Measurements from ENCODE around the gene ARHGAP26. TPM values are rescaled to one million over a fixed set of nuclear protein-coding genes. Genes with fewer than 3 reads are reported as not detected.
A peak's percentile ranks its signal among the peaks of the same experiment; 100 is the strongest.

The ARHGAP26 gene
- total RNA-seq, 2 experiments from 2014 or later = 10.2 to 11.0 TPM

DNA sequence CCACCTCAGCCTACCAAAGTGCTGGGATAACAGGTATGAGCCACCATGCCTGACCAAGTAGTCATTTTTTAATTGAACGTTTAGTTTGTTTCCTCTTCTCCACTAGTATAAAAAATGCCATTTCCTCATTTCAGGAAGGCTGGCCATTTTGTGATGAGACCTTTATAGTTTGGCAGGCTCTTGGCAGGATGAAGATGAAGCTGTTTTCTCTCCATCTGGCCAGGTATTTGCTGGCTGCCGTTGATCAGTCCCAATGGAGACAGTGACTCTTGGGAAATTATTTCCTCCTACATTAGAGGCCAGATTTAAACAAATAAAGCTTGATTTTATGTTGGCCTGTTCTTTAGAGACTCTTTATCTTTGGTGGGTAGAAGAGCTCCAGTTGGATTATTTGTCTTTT, 199.0 kb downstream of the ARHGAP26 start:
- Mint-ChIP-seq H3K4me1 (peaks cover 28% of the 10 kb centered on the region), H3K27ac (no peak overlapping the region), H3K9me3 (peaks cover 4% of the 10 kb centered on the region), H3K36me3 (peaks cover 16% of the 10 kb centered on the region), H3K27me3 (no peaks in the 10 kb centered on the region), H3K4me3 (no peak overlapping the region)
- DNase-seq = no peak

DNA sequence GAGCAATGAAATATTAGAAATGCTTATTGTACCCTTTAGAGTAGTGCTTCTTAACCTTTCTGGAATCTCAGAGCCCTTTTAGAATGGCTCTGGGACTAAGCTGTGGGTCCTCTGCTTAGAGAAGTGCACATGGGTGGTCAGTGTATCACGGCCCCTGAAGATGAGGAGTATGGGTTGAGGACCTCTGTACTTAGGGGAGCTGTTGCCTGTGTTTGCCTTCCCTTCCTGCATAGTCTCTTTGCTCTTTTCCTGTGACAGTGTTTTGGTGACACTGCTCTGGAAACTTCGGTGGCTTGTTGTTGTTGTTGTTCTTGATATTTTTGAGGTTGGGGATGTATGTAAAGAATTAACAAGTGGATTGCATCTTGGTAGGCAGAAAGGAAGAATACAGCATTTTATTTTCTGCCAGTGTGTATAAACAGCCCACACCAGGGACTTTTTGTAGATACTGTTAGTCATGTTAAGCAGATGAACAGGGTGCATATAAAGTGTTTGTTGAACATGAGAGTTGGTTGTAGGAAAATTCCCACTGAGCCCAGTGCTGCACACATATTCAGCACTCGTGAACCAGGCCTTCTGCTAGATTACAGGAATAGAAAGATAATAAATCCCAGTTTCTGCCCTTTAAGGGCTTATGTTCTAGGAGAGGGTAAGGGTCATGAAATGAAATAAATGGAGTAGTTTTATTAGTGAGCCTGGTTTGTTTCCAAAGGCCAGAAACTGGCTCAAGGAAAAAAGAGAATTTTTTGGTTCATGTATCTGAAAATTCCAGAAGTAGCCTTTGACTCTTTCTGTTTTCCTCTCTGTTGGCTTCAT, 199.7 kb downstream of the ARHGAP26 start:
- Mint-ChIP-seq H3K4me3 (no peak overlapping the region), H3K27me3 (no peaks in the 10 kb centered on the region), H3K4me1 (peaks cover 31% of the 10 kb centered on the region), H3K27ac (peak overlapping the region; percentile 17), H3K36me3 (peaks cover 20% of the 10 kb centered on the region), H3K9me3 (peaks cover 5% of the 10 kb centered on the region)
- no peak for DNase-seq

DNA sequence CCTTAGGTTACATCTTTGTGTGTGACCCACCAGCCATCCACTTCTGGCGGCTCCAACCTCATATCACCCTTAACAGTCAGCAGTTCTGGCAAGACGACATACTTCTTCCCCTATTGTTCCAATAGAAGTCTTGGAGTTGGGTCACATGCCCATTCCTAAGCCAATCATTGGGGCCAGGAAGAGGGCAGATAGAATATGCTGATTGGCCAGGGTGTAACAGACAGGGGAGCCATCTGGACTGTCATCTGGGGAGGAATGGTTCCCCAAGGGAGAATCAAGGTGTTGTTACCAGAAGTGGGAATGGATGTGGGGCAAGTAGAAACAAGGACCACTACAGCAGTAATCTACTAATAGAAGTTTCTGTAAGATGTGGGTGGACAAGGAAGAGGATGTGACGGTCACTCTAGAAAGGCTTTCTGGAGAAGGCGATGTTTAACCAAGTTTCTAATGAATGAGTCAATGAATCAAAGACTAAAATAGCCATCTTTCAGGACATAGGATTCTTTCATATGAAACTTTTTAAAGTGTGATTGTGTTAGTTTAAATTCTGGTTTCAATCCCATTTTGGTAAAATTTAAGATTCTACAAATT, 200.4 kb downstream of the ARHGAP26 start:
- DNase-seq = no peak
- Mint-ChIP-seq H3K27me3 (no peaks in the 10 kb centered on the region), H3K27ac (no peak overlapping the region), H3K4me1 (peaks cover 35% of the 10 kb centered on the region), H3K36me3 (peaks cover 20% of the 10 kb centered on the region), H3K9me3 (peaks cover 6% of the 10 kb centered on the region), H3K4me3 (no peak overlapping the region)

DNA sequence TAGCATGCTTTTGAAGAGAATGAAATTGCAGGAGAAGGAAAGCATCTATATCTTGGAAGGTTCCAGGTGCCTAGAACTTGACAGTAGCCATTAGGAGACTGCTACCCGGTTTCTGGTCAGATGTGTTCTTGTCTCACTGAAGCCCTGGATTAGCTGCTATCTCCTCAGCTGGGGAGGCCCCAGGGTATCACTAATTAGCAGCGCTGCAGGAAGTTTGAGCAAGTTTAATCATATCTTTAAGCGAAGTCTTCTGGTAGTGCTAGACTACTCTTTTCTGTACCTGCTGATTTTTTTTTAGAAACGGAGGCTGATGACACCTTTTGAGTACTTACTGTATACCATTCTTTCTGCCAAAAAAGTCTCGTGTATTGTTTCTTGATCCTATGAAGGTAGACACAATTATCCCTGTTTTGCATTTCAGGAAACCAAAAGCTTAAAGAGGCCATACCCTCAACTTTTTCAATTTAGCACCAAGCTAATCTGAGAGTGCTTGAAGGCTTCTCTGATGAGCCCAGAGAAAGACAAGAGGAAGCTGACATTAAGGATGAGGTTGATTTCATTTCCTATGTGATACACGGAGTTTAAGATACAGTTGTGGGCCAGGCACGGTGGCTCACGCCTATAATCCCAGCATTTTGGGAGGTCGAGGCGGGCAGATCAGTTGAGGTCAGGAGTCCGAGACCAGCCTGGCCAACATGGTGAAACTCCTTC, 201.3 kb downstream of the ARHGAP26 start:
- no peak for DNase-seq
- Mint-ChIP-seq H3K27ac (no peak overlapping the region), H3K4me3 (no peak overlapping the region), H3K36me3 (peaks cover 20% of the 10 kb centered on the region), H3K4me1 (peaks cover 36% of the 10 kb centered on the region), H3K27me3 (no peaks in the 10 kb centered on the region), H3K9me3 (peaks cover 6% of the 10 kb centered on the region)

DNA sequence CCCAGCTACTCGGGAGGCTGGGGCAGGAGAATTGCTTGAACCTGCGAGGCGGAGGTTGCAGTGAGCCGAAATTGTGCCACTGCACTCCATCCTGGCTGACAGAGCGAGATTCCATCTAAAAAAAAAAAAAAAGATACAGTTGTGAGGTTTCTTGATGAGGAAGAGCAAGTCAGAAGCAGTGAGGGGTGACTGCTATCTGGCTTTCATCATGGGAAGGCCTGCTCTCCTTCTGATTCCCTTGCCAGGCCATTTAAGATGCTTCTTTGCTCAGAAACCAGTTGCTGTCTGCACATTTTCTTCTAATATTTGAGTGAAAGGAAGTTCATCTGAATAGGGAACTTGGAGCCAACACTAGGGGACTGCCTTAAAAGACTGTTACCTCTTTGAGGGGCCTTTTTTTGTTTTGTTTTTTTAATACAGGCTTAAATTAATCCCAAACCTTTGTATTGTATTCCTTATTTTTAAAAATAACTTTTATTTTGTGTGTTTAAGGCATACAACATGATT, 201.9 kb downstream of the ARHGAP26 start:
- Mint-ChIP-seq H3K27ac (no peak overlapping the region), H3K4me1 (peaks cover 43% of the 10 kb centered on the region), H3K27me3 (no peaks in the 10 kb centered on the region), H3K4me3 (no peak overlapping the region), H3K9me3 (peaks cover 6% of the 10 kb centered on the region), H3K36me3 (peaks cover 20% of the 10 kb centered on the region)
- no peak for DNase-seq

DNA sequence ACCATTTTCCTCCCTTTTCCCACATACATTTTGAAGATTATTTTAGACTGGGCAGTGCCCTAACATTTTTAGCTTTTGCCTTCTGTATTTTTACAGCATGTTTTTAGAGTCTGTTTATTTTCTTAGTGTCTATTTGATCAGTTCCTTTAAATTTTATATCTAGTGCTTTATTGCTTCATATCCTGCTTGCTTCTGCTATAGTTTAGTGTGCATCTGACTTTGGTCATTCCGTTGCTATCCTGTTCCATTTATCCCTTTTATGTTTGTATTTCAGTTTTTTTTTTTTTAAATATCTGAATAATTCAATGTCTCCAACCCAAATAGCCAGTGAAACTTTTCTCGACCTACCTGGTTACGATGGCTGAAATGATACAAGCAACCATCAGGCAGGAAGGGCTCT, 203.8 kb downstream of the ARHGAP26 start:
- no peak for DNase-seq
- Mint-ChIP-seq H3K4me3 (no peak overlapping the region), H3K9me3 (peaks cover 6% of the 10 kb centered on the region), H3K4me1 (peaks cover 60% of the 10 kb centered on the region), H3K27me3 (no peaks in the 10 kb centered on the region), H3K27ac (no peak overlapping the region), H3K36me3 (peaks cover 26% of the 10 kb centered on the region)

DNA sequence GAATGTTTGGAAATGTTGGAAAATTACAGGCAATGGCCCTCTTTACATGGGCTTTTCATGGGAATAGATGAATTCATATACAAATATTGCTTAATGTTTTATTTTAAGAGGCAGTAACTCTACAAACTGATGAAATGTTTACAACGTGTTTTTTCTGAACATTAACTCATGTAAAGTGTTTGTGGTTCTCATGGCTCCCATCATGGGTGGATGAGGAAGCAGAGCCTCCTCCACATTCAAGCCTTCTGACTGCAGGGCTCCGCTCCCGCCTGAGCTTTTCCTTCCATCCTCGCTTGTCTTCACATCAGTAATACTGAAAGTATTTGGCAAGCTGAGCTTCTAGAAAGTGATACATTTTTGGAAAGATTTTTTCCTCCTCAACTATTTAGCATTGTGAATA, 204.2 kb downstream of the ARHGAP26 start:
- H3K9me3 Mint-ChIP-seq = peaks cover 6% of the 10 kb centered on the region
- H3K4me3 Mint-ChIP-seq = no peak overlapping the region
- no peaks in the 10 kb centered on the region for H3K27me3 Mint-ChIP-seq
- H3K36me3 Mint-ChIP-seq = peaks cover 29% of the 10 kb centered on the region
- DNase-seq = no peak
- H3K4me1 Mint-ChIP-seq = peaks cover 62% of the 10 kb centered on the region
- no peak overlapping the region for H3K27ac Mint-ChIP-seq

DNA sequence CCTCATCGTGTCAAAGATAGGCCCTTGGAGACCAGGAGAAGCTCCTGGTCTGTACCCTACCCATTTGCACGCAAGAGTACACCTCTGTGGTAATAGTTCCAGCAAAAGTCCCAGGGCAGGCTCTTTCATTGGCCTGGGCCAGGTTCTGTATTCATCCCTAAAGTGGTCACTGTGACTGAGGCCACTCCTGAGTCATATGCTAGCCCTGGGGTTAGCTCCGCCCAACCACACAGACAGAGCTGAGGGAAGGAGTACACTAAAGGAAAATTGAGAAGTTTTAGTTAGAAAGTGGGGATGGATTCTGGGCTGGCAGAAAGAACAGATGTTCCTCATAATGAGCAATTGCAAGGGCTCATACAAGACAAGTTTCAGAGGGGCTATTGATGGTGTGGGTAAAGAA, 206.7 kb downstream of the ARHGAP26 start:
- Mint-ChIP-seq H3K4me3 (no peak overlapping the region), H3K36me3 (peaks cover 28% of the 10 kb centered on the region)

DNA sequence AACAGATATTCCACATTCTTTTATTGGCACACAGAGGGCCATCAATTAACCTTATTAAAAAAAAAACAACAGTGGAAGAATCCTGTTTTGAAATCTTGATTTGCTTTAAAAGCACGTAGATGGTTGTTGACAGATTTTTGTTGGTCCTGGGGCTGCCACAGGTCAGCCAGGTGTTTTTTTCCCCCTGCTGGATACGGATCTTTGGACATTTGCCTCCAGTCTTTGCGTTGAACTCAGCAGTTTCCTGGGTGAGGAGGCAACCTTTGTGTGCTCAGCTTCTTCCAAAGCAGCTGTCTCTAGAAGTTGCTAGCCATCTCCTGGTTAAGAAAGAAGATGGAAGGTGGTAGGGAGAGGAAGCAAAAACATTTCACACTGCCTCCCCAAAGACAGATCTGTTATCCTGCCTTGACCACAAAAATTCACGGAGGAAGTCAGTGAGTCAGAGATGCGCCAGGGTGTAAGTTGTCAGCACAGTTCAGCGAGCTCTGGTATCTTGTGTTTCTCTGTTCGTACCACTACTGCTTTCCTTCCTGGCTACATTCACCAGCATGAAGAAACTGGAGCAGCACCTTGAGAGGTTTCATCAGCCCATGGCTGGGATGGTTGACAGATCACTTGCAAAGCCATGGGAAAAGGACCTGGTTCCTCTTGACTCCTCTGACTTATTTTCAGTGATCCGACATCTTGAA, 207.3 kb downstream of the ARHGAP26 start:
- DNase-seq = peak; percentile 43
- Mint-ChIP-seq H3K27ac (peak overlapping the region; percentile 82), H3K4me1 (peaks cover 64% of the 10 kb centered on the region), H3K9me3 (peaks cover 3% of the 10 kb centered on the region), H3K36me3 (peaks cover 28% of the 10 kb centered on the region), H3K4me3 (peak overlapping the region; percentile 43), H3K27me3 (no peaks in the 10 kb centered on the region)

More for the DNA sequence above, 206.7 kb downstream of the ARHGAP26 start:
- Mint-ChIP-seq H3K4me1 (peaks cover 58% of the 10 kb centered on the region), H3K27ac (peak overlapping the region; percentile 82), H3K9me3 (peaks cover 3% of the 10 kb centered on the region), H3K27me3 (no peaks in the 10 kb centered on the region)
- DNase-seq = no peak

DNA sequence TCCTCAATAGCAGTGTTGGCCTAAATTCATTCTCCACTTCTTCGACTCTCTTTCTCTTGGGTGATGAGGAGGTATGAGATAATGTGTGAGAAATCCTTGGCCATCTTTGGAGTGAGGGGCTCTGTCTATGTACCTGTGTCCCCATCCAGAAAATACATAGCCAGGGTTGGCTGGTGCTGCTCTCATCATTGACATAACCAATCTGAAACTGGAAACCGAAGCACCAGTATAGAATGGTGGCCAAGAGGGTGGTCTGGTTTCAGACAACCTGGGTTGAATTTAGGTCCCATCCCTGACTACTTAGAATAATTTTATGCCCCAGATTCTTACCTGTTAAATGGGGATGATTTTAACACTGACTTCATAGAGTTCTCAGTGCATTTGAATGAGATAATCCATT, 208.1 kb downstream of the ARHGAP26 start:
- H3K36me3 Mint-ChIP-seq = peaks cover 28% of the 10 kb centered on the region
- H3K4me1 Mint-ChIP-seq = peaks cover 63% of the 10 kb centered on the region
- H3K4me3 Mint-ChIP-seq = peak overlapping the region; percentile 43
- peaks cover 3% of the 10 kb centered on the region for H3K9me3 Mint-ChIP-seq
- DNase-seq = no peak
- H3K27ac Mint-ChIP-seq = peak overlapping the region; percentile 82
- H3K27me3 Mint-ChIP-seq = no peaks in the 10 kb centered on the region

DNA sequence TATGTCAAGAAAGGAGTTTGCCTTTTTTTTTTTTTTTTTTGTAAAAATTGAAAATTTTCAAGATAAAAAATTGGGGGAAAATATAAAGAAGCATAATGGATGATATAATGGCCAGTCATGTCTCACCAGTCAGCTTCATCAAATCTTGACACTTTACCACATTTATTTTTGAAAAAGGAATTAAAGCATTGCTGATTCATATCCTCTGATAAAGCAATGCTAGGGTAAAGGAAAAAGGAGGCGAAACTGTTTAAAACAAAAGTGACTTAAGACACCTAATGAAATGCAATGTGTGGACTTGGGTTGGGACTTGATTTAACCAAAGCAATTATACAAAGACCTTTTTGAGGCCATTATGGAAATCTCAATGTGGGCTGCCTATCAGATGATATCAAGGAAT, 208.5 kb downstream of the ARHGAP26 start:
- Mint-ChIP-seq H3K4me3 (no peak overlapping the region), H3K27ac (peak overlapping the region; percentile 82), H3K4me1 (peaks cover 65% of the 10 kb centered on the region), H3K27me3 (no peaks in the 10 kb centered on the region), H3K9me3 (peaks cover 3% of the 10 kb centered on the region), H3K36me3 (peaks cover 28% of the 10 kb centered on the region)
- DNase-seq = no peak

DNA sequence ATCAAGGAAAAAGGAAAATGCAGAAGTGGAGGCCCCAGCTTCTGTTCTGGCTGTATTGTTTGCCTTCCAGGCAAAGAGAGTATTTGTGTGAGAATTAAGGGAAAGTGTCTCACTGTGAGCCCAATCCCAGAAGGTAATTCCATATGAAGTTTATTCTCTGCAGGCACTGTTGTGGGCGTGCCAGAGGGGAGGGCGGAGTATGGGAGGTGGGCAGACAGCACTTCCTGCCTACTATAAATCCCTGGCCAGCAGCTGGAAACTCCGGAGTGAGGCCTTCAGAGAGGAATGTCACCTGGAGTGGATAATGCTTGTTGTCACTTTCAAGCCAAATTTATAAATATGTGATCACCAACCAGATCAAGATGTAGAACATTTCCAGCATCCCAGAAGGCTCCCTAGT, 209.5 kb downstream of the ARHGAP26 start:
- H3K27ac Mint-ChIP-seq = no peak overlapping the region
- H3K4me3 Mint-ChIP-seq = no peak overlapping the region
- no peaks in the 10 kb centered on the region for H3K27me3 Mint-ChIP-seq
- peaks cover 27% of the 10 kb centered on the region for H3K36me3 Mint-ChIP-seq
- peaks cover 63% of the 10 kb centered on the region for H3K4me1 Mint-ChIP-seq
- H3K9me3 Mint-ChIP-seq = peaks cover 3% of the 10 kb centered on the region
- no peak for DNase-seq

DNA sequence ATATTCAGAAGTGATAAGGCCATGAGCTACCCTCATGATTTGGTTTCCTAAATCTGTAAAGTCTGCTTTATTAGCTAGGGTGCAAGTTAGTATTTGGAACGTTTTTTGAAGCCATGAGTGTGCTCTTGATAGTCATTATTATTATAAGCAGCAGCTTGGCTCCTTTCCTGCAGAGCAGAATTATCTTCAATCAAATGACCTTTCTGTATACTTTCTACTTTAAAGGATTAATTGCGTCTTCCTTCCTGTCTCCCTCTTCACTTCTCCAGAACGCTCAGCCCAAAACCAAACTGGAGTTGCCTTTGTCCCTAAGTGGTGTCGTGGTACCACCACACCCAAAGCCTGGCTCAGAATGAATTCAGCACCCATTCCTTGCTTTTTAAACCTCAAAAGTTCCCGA, 211.3 kb downstream of the ARHGAP26 start:
- Mint-ChIP-seq H3K4me1 (peaks cover 56% of the 10 kb centered on the region), H3K4me3 (no peak overlapping the region), H3K27me3 (no peaks in the 10 kb centered on the region), H3K36me3 (peaks cover 26% of the 10 kb centered on the region), H3K27ac (peak overlapping the region; percentile 77), H3K9me3 (peaks cover 2% of the 10 kb centered on the region)
- DNase-seq = no peak

DNA sequence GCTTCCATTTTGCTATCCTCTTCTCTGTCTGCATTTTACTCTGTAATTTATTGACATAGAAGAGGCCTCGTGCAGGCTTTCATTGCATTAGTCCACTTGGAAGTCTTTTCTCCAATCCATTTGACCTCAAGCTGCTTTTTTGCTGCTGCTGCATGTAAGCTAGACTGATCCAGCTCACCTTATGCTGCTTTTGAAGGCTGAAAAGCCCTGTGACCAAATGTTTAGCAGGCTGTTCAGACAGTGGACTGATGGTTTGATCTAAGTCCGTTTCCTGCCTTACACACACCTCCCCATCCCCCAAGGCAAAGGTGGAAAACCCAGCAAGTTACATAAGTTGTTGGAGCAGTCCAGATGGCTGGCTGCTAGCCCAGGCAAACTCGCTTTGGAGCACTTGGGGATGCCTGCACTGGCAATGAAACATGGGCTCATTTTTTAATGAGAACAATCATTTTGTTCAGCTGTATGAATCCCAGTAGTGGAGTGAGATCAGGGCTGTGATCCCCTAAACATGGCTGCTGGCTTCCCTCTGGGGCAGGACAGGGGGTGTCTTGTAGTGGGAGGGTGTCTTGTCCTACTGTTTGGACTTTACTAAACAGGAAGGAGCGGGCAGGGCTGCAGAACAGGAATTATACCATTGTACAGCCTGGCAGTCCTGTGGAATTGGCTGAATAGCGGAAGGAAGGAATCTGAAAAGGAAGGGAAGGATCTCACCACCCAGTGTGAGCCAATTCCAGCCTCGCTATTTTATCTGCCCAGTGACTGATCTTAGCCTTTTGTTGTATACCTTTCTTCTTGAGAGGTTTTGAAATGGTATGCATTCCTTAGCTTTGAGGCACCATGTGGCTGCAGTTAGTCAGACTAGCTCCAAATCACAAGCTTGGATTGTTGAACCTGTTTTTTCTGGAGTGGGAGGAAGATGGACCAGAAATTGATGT, 212.0 kb downstream of the ARHGAP26 start:
- H3K27ac Mint-ChIP-seq = peak overlapping the region; percentile 77
- peaks cover 33% of the 10 kb centered on the region for H3K36me3 Mint-ChIP-seq
- no peak for DNase-seq
- peaks cover 49% of the 10 kb centered on the region for H3K4me1 Mint-ChIP-seq
- H3K4me3 Mint-ChIP-seq = no peak overlapping the region
- no peaks in the 10 kb centered on the region for H3K27me3 Mint-ChIP-seq
- H3K9me3 Mint-ChIP-seq = peaks cover 5% of the 10 kb centered on the region
